K562 treated with DMSO at 1 percent for 4 hours (cell line): ENCODE measurements around the gene NCF4. TPM values are rescaled to one million over a fixed set of nuclear protein-coding genes. Genes with fewer than 3 reads are reported as not detected.

Experiments
- total RNA-seq: library from RNA; unstranded; fragments of 300-600 nt; gene quantifications from 2 replicates; pipeline ENCODE4 v1.2.3, GENCODE V29; 2022; ENCODE audit not compliant: insufficient read depth

The NCF4 gene
- 2.8 and 4.9 TPM in 2 replicates for total RNA-seq

DNA sequence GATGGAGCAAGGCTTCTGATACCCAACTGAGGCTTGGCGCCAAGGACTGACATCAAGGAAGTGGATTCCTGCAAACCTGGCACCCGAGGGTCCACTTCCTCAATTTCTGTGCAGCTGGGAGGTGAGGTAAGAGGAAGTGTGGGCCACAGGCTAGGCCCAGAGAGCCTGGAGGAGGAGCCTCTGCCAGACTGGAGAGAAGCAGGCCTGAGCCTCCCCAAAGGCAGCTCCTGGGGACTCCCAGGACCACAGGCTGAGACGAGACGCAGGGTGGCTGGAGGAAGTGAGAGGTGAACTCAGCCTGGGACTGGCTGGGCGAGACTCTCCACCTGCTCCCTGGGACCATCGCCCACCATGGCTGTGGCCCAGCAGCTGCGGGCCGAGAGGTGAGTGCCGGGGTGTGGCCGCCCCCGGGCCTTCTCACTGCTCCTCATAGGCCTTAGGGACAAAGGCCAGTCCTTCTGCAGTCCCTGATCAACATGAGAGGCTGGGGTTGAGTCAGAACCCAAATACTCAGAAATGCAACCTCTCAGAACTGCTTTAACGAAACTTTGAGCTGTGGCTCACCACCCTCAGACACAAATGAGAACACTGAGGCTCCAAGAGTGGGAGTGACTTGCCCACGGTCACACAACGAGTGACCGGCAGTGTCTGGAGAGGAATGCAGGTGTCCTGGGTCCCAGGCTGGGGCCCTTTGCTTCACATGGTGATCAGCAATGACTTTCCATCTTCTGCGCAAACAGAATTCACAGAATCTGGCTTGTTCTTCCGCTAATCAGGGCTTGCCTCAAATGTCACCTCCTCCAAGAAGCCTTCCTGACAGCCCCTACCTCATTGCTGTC lies at the start of gene NCF4:
Gene NCF4 (plus strand): TSS at position 186 of the 839 bp plus-strand sequence. CDS start 166 bp downstream, at position 352.

DNA sequence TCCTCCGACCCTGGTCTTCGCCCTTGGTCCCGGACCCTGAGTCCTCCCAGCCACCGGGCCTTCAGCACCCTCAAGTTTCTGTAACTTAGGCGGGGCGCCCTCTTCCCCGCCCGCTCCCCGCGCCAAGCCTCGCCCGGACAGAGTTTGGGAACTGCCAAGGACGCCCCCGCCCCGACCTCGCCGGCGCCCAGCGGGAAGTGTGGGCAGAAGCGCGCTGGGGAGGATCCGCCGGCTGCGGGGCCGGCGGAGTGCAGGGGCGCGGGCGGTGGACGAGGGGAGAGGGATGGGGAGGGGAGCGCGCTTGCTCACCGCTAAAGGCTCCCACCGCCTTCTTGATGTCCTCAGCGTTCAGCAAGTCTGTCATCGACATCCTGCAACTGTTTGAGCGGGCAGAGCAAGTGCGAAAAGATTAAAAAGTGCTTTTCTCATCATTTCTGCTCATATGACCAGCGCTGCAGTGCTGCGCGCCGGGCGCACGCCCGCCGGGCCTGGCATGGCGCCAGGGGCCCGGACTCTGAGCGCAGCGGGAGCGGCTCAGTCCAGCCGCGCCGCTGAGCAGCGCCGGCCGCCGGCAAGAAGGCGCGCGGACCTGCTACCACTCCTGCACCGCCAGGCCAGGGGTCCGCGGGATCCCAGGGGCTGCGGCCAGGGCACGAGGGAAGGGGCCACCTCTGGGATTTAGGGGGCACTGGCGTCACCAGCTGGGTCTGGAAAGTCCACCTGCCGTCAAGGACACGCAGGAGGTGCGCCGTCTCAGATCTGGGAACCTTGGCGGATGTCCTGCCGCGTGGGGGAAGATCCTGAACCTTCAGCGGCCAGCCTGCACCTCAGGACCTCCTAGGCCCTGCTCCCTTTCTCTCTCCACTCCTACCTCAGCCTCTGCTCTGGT lies 43.9 kb upstream of the NCF4 start, which contains the start of gene PVALB:
Gene PVALB (minus strand): TSS at position 400 of the 889 bp plus-strand sequence. CDS start 30 bp downstream, at position 370.

DNA sequence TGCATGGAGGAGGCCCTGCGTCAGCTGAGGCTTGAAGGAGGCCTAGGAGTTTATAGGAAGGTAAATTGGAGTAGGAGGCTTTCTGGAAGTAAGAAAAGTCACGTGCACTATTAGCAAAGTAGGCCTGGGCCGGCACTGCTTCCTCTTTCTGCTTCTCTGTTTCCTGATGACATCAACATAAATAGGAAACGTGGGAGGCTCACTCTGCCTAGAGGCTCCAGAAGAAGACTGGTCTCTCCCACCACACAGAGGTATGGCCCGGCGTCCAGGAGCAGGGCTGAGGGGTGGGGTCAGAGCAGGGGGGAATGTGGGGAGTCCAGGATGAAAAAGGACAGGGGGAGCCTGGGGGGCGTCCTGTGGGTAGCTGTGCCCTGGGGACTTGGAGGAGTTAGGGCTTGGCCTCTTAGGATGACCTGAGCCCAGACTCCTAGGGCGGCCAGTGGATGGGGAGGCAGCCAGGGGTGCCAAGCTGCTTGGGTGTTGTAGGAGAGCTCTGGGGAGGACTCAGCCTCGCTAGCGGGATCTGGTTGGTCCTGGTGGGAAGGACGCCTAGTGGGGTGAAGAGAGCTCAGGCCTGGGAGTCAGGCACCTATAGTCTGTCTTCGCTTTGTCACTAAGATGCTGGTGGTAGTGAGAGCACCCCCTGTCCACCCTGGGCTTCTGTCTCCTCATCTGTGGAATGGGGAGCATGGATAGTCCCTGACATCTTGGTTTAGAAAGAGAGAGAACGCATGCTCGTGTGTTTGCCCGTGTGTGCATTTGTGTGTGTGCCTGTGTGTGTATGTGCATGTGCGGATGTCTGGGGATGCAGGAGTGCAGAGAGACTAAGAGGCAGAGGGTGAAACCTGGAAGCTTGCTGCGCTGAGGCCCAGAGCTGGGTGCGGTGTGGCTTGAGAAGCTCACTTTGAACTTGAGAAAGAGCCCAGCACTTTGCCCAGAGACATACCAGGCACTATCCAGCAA lies 52.9 kb downstream of the NCF4 start, which contains the start of gene CSF2RB:
Gene CSF2RB (plus strand): TSS at position 202 of the 963 bp plus-strand sequence. CDS start 8,580 bp downstream, outside the sequence.

Other genes starting within 250 kb of the NCF4 start
- gene CACNG2, start 157.3 kb upstream of the NCF4 start, total RNA-seq, result not detected in 2 replicates
- 2.6 and 2.7 TPM in 2 replicates for gene IFT27, start 84.9 kb upstream of the NCF4 start, total RNA-seq
- not detected in 2 replicates for gene PVALB, start 44.0 kb upstream of the NCF4 start, total RNA-seq
- gene CSF2RB, start 52.6 kb downstream of the NCF4 start, total RNA-seq, result 0.50 and 1.9 TPM in 2 replicates
- gene TST, start 158.4 kb downstream of the NCF4 start, total RNA-seq, result 40.7 and 53.3 TPM in 2 replicates
- 144 and 150 TPM in 2 replicates for gene MPST, start 158.7 kb downstream of the NCF4 start, total RNA-seq
- gene KCTD17, start 190.7 kb downstream of the NCF4 start, total RNA-seq, result not detected in 2 replicates
- not detected in 2 replicates for gene TMPRSS6, start 248.7 kb downstream of the NCF4 start, total RNA-seq